HL-60 (cell line): ENCODE data around the gene ESPNL.

ENCODE experiments used
- CTCF ChIP-seq: IDR thresholded peaks from one replicate; pipeline ENCODE4 v1.5.1; 2011; ENCODE audit warnings: low read length, control low read depth, inconsistent platforms; ENCODE audit not compliant: insufficient read depth
- GABPA ChIP-seq: IDR thresholded peaks from 2 replicates; pipeline ENCODE4 v1.6.1; 2012; ENCODE audit warnings: low read depth
- POLR2AphosphoS5 ChIP-seq: IDR thresholded peaks from 2 replicates; pipeline ENCODE4 v1.6.1; 2012; ENCODE audit warnings: low read depth
- REST ChIP-seq: IDR thresholded peaks from 2 replicates; pipeline ENCODE4 v1.6.1; 2012; ENCODE audit warnings: low read depth; ENCODE audit not compliant: insufficient replicate concordance

GRCh38 chr2:238124488-238125126, 24.5 kb downstream of the ESPNL start:
- TF ChIP-seq CTCF: no peak
- TF ChIP-seq REST: no peak
- TF ChIP-seq POLR2AphosphoS5: no peak
- no peak for TF ChIP-seq GABPA
